H1 (cell line): ENCODE results near the gene GALNT1. TPM values are rescaled to one million over a fixed set of nuclear protein-coding genes. Genes with fewer than 3 reads are reported as not detected.

Experiments used
- CTCF ChIA-PET: fragments of 300-600 bp; sonication (Branson Sonifier 250); formaldehyde crosslinking; loops from one replicate; lab custom pipeline; 2021; ENCODE audit not compliant: partially characterized antibody; lab: Charles Lee
- POLR2A ChIA-PET: fragments of 300-600 bp; sonication (Branson Sonifier 250); formaldehyde crosslinking; loops from one replicate; lab custom pipeline; 2021; ENCODE audit warnings: inconsistent platforms; ENCODE audit not compliant: partially characterized antibody; lab: Charles Lee
- DNase-seq, 2 experiments: peaks; one replicate each; pipeline versions ENCODE4 v3.0.0 to v3.0.0-alpha.2; 2010 to 2022; ENCODE audit warnings: low spot score in 2 of 2, low read depth in 1 of 2, mixed read lengths in 1 of 2
- FAIRE-seq: peaks from 2 replicates; lab custom pipeline; 2011; peaks lifted over from hg19 to GRCh38; lab: Jason Lieb, UNC
- H2AFZ ChIP-seq: 2 replicates; pipeline ENCODE4 v1.8.1; 2012; ENCODE audit warnings: low read length, inconsistent platforms
- H2AK5ac ChIP-seq: 2 replicates; pipeline ENCODE4 v1.6.1; 2013; ENCODE audit warnings: low read depth, low read length
- H2BK120ac ChIP-seq: replicated peaks from 2 replicates; pipeline ENCODE3; 2013; ENCODE audit warnings: low read depth, low read length, inconsistent platforms
- H2BK12ac ChIP-seq: 2 replicates; pipeline ENCODE4 v1.6.1; 2013; ENCODE audit warnings: low read depth, low read length
- H2BK15ac ChIP-seq: 2 replicates; pipeline ENCODE4 v1.6.1; 2013; ENCODE audit warnings: low read length
- H2BK20ac ChIP-seq: 2 replicates; pipeline ENCODE4 v1.6.1; 2013; ENCODE audit warnings: low read length
- H2BK5ac ChIP-seq: 2 replicates; pipeline ENCODE4 v1.6.1; 2013; ENCODE audit warnings: low read depth, low read length
- H3K14ac ChIP-seq: 2 replicates; pipeline ENCODE4 v1.6.1; 2013; ENCODE audit warnings: inconsistent platforms; ENCODE audit not compliant: insufficient read length
- H3K18ac ChIP-seq: 2 replicates; pipeline ENCODE4 v1.6.1; 2013; ENCODE audit warnings: low read length; ENCODE audit errors: extremely low read depth
- H3K23ac ChIP-seq: 2 replicates; pipeline ENCODE4 v1.6.1; 2013; ENCODE audit warnings: inconsistent platforms; ENCODE audit not compliant: insufficient read length
- H3K23me2 ChIP-seq: 2 replicates; pipeline ENCODE4 v1.6.1; 2013; ENCODE audit warnings: low read depth, low read length
- H3K27ac ChIP-seq: 2 replicates; pipeline ENCODE4 v1.6.1; 2011; ENCODE audit warnings: low read depth, low read length, inconsistent platforms
- H3K27me3 ChIP-seq, 4 experiments: replicated peaks in 1 of 4; 1 replicate in 1 of 4; 2 replicates in 3 of 4; pipeline versions ENCODE4 v1.6.1 to v1.8.1; 2011 to 2013; ENCODE audit warnings: low read length in 3 of 4, mild to moderate bottlenecking in 3 of 4, inconsistent platforms in 2 of 4, mixed read lengths in 2 of 4, moderate library complexity in 1 of 4; ENCODE audit not compliant: control insufficient read depth in 3 of 4, insufficient read depth in 3 of 4; ENCODE audit errors: extremely low read depth in 1 of 4
- H3K36me3 ChIP-seq, 4 experiments: 2 replicates each; pipeline versions ENCODE4 v1.6.1 to v1.8.1; 2011 to 2013; ENCODE audit warnings: mild to moderate bottlenecking in 4 of 4, low read length in 3 of 4, moderate library complexity in 2 of 4, control low read depth in 1 of 4, inconsistent platforms in 1 of 4; ENCODE audit not compliant: insufficient read depth in 4 of 4, control insufficient read depth in 2 of 4
- H3K4ac ChIP-seq: replicated peaks from 2 replicates; pipeline ENCODE3; 2013; ENCODE audit warnings: low read length, low read depth, mixed read lengths, inconsistent platforms; ENCODE audit not compliant: insufficient read length
- H3K4me1 ChIP-seq, 4 experiments: replicated peaks in 1 of 4; 1 replicate in 1 of 4; 2 replicates in 3 of 4; pipeline versions ENCODE4 v1.6.1 to v1.8.1; 2011 to 2013; ENCODE audit warnings: low read length in 3 of 4, inconsistent platforms in 2 of 4, mixed read lengths in 1 of 4; ENCODE audit not compliant: insufficient read depth in 4 of 4, control insufficient read depth in 3 of 4
- H3K4me2 ChIP-seq, 2 experiments: 2 replicates each; pipeline versions ENCODE4 v1.6.1 to v1.8.1; 2011 to 2013; ENCODE audit warnings: low read depth in 2 of 2, low read length in 2 of 2, control low read depth in 1 of 2, inconsistent platforms in 1 of 2, mild to moderate bottlenecking in 1 of 2; ENCODE audit not compliant: insufficient read depth in 1 of 2
- H3K4me3 ChIP-seq, 4 experiments: fragments of 200-600, 300-600 bp in 1 of 4; sonication (generic), shearing (Covaris generic), sonication (Bioruptor Twin) in 1 of 4; 2 replicates each; pipeline versions ENCODE4 v1.5.1 to v1.8.1; 2011 to 2016; ENCODE audit warnings: low read length in 4 of 4, low read depth in 3 of 4, control low read depth in 2 of 4, inconsistent platforms in 2 of 4, mild to moderate bottlenecking in 2 of 4, mixed read lengths in 1 of 4, moderate library complexity in 1 of 4; ENCODE audit not compliant: insufficient read depth in 2 of 4; ENCODE audit errors: extremely low read depth in 1 of 4
- H3K56ac ChIP-seq: replicated peaks from 2 replicates; pipeline ENCODE3; 2013; ENCODE audit warnings: low read depth, mild to moderate bottlenecking, mixed read lengths, low read length, inconsistent platforms; ENCODE audit not compliant: insufficient read length
- H3K79me1 ChIP-seq: 2 replicates; pipeline ENCODE4 v1.6.1; 2013; ENCODE audit warnings: low read depth, low read length, control low read depth
- H3K79me2 ChIP-seq, 2 experiments: 2 replicates each; pipeline versions ENCODE4 v1.6.1 to v1.8.1; 2012 to 2013; ENCODE audit warnings: low read length in 2 of 2, mild to moderate bottlenecking in 2 of 2, inconsistent platforms in 1 of 2; ENCODE audit not compliant: insufficient read depth in 2 of 2, control insufficient read depth in 1 of 2
- H3K9ac ChIP-seq, 4 experiments: replicated peaks in 1 of 4; 1 replicate in 1 of 4; 2 replicates in 3 of 4; pipeline versions ENCODE4 v1.6.1 to v1.8.1; 2011 to 2013; ENCODE audit warnings: low read depth in 3 of 4, low read length in 3 of 4, control low read depth in 2 of 4, mild to moderate bottlenecking in 2 of 4, moderate library complexity in 2 of 4, inconsistent platforms in 1 of 4; ENCODE audit errors: extremely low read depth in 1 of 4
- H3K9me3 ChIP-seq, 2 experiments: 2 replicates each; pipeline versions ENCODE4 v1.6.1 to v1.8.1; 2012 to 2013; ENCODE audit warnings: mild to moderate bottlenecking in 2 of 2, moderate library complexity in 2 of 2, control low read depth in 1 of 2, inconsistent platforms in 1 of 2, low read depth in 1 of 2, low read length in 1 of 2, mixed read lengths in 1 of 2; ENCODE audit not compliant: insufficient read depth in 2 of 2
- H4K20me1 ChIP-seq, 2 experiments: replicated peaks in 1 of 2; 2 replicates each; pipeline versions ENCODE3 to v1.8.1; 2011 to 2013; ENCODE audit warnings: inconsistent platforms in 2 of 2, low read length in 2 of 2, mild to moderate bottlenecking in 1 of 2; ENCODE audit not compliant: insufficient read depth in 2 of 2, control insufficient read depth in 1 of 2
- H4K5ac ChIP-seq: 2 replicates; pipeline ENCODE4 v1.6.1; 2013; ENCODE audit warnings: low read length, low read depth, mixed read lengths, inconsistent platforms; ENCODE audit not compliant: insufficient read length
- H4K8ac ChIP-seq: 2 replicates; pipeline ENCODE4 v1.8.0; 2013; ENCODE audit warnings: mild to moderate bottlenecking, moderate library complexity, low read length, inconsistent platforms; ENCODE audit not compliant: insufficient read depth; ENCODE audit errors: extremely low read depth
- H4K91ac ChIP-seq: replicated peaks from 2 replicates; pipeline ENCODE3; 2013; ENCODE audit warnings: low read length, mixed read lengths, inconsistent platforms; ENCODE audit not compliant: insufficient read length
- WGBS, 2 experiments: shearing (Covaris generic) in 1 of 2; methylation state at CpG; one replicate each; pipeline versions ENCODE4 v1.1.6 to v1.1.7; 2013 to 2015; ENCODE audit warnings: low lambda C conversion rate in 2 of 2, mixed read lengths in 2 of 2, inconsistent platforms in 1 of 2, low coverage in 1 of 2, missing lambda C conversion rate in 1 of 2; ENCODE audit not compliant: insufficient replicate concordance in 2 of 2, insufficient coverage in 1 of 2, insufficient read length in 1 of 2; ENCODE audit errors: extremely low coverage in 1 of 2, missing lambda C conversion rate in 1 of 2; 5-methylcytosine and 5-hydroxymethylcytosine counted together
- polyA plus RNA-seq, 7 experiments: library from polyadenylated mRNA; depleted of rRNA in 3 of 7; stranded (reverse) in 5 of 7; unstranded in 2 of 7; fragments of >200 nt in 5 of 7; fragments of 200-250 nt in 2 of 7; gene quantifications; 1 replicate in 5 of 7; 2 replicates in 1 of 7; 4 replicates in 1 of 7; pipeline versions ENCODE4 v1.2.1 to v1.2.3, GENCODE V29; 2011 to 2013; ENCODE audit warnings: missing spikeins in 2 of 7, mixed read lengths in 2 of 7
- total RNA-seq: library from RNA; stranded (reverse); fragmentation: NEBNext Ultra II Directional; extraction: Animal tissue kit (Norgen Biotek cat#: 25700); gene quantifications from 2 replicates; pipeline ENCODE4 v1.2.1, GENCODE V29; 2021

The GALNT1 gene
- total and polyA plus RNA-seq, 2 of the 8 experiments (the other 6 are each of a cell fraction or from before 2014, with no cell fraction given): 22.4 to 101 TPM

- Histone ChIP-seq H2BK120ac (no peak overlapping the region), H4K20me1 (no peaks in the 10 kb centered on the region), H3K4me2 (no peak overlapping the region), H3K79me2 (no peaks in the 10 kb centered on the region), H3K14ac (no peak overlapping the region), H2BK12ac (no peak overlapping the region), H3K27ac (no peak overlapping the region), H4K91ac (no peak overlapping the region), H4K5ac (no peak overlapping the region), H2AFZ (no peak overlapping the region), H3K56ac (no peak overlapping the region), H3K27me3 (peaks cover 0 to 1% (median 0%) of the 10 kb centered on the region in 4 experiments; a peak in 1 of 7 replicates), H2BK5ac (no peak overlapping the region), H3K4me3 (no peak overlapping the region), H3K9ac (no peak overlapping the region), H2BK20ac (no peak overlapping the region), H3K9me3 (no peaks in the 10 kb centered on the region), H3K18ac (no peak overlapping the region), H2BK15ac (no peak overlapping the region), H3K23ac (no peak overlapping the region), H3K4ac (no peak overlapping the region), H2AK5ac (no peak overlapping the region), H3K23me2 (no peaks in the 10 kb centered on the region), H3K79me1 (no peaks in the 10 kb centered on the region), H3K4me1 (no peaks in the 10 kb centered on the region), H3K36me3 (peaks cover 0 to 5% (median 0%) of the 10 kb centered on the region in 4 experiments; a peak in 3 of 8 replicates), H4K8ac (no peak overlapping the region)
- FAIRE-seq: no peak
- DNase-seq: no peak
- 45% methylated on average over 1 of the region's 1 CpG; no CpG with 5 or more reads in 1 of the 2 experiments for WGBS, 2 experiments
- ChIA-PET POLR2A (no interaction called here), CTCF (interaction anchor here (1.2 to 1.6 kb wide), 2 partner anchors 17 to 32 kb away, joined by 3 to 5 read pairs; no protein-coding TSS in a partner anchor)
Observed at GRCh38 chr18:35682281-35682867, 100.8 kb downstream of the GALNT1 start.
